Inflammatory macrophage treated with lipopolysaccharide for 1 hour (primary cell): Measurements from ENCODE around the gene SUB1.
"Not testable (repeated sequence)": the region's sequence is repeated elsewhere in the genome, so short reads cannot be mapped to it uniquely, and the experiment has no call there.

Source experiments
- DNase-seq, 2 donors: peaks; one replicate each; pipeline ENCODE4 v3.0.0-alpha.2; 2020 to 2022

The SUB1 gene

GRCh38 chr5:32566319-32567111 lies 18.8 kb upstream of the SUB1 start:
- no peak for DNase-seq

DNA sequence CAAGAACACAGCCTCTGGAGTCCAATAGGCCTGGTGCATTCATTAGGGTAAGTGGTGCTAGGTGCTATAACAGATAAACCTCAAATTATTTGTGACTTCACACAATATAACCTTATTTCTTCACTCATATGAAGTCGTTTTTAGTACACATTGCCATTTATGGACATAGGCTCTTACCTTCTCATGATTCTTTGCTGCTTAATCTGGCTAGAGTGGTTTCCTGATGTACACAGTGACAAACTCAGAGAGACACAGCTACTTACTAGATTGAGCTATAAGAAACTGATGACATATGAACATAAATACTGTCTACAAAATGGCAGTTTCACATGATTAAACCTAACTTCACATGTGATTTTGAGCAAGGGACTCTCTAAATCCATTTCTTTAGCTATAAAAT lies 14.2 kb upstream of the SUB1 start:
- DNase-seq, result no peak

GRCh38 chr5:32572778-32573480 lies 12.4 kb upstream of the SUB1 start:
- no peak for DNase-seq

DNA sequence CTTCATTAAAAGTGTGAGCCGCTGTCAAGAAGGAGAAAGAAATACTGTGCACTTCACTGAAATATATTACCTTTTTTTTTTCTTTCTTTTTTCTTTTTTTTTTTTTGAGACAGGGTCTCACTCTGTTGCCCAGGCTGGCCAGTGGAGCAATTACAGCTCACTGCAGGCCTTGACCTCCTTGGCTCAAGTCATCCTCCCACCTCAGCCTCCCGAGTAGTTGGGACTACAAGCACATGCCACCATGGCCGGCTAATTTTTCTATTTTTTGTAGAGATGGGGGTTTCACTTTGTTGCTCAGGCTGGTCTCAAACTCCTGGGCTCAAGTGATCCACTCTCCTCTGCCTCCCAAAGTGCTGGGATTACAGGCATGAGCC lies 11.9 kb upstream of the SUB1 start:
- not testable (repeated sequence) for DNase-seq

- DNase-seq, result no peak
Measured at GRCh38 chr5:32574540-32575175, 10.7 kb upstream of the SUB1 start.

DNA sequence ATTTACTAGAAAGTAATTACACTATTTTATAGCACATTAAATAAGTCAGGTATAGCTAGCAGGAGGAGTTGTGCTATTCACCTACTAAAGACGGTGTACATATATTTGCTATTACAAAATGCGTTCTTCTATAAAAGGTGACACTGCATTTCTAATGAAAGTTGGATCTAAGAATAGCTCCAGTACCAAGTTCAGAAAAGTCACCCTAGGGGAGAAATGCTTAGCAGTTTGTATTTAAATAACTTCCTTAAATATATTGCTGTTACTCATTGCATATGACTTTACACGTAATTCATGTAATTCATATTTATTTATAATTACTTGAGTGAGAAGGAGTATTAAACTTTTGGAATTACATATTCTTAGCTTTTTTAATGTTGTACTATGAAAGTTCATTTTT lies 7.0 kb upstream of the SUB1 start:
- peak; percentile 29 to 33 for DNase-seq

DNA sequence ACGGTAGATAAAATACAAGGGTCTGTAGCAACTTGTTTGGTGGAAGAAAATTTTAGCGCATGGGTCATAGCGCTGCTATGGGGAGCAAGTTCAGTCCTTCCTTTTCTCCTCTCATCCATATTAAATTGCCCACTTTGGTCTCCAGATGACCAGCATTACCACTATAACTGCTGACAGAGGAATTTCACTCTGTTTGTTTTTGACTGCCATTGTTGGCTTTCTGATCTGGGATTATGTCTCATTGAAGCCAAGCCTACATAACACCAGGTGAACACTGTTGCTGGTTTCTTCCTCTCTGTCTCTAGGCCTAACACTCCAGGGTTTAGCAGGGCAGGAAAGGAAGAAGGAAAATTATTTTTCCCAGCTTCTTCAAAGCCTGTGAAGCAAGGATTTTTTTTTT lies 6.6 kb upstream of the SUB1 start:
- no peak for DNase-seq

DNA sequence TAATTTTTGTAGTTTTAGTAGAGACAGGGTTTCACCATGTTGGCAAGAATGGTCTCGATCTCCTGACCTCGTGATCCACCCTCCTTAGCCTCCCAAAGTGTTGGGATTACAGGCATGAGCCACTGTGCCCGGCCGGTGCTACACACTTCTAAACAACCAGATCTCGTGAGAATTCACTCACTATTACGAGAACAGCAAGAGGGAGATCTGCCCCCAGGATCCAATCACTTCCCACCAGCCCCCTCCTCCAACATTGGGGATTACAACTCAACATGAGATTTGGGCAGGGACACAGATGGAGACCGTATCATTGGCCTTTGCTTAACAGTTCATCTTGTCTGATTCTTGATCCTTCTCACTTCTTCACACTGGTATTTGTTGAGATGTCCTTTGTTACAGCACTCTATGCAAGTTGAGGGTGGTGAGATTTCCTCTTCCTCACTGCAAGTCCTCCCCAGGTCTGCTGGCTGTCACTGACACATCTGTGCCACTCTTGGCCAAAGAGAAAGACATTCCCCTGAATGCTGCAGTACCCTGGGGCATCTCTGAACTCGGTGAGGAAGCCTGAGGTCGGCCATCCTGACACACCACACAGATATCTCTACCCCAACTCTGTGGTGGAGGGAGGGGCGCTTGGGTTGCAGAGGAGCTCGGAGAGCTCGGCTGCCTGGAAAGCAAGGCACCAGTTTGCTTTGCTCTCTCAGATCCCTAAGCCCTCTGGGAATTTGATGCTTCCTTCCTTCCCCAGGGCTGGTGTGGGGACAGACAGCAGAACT lies 4.2 kb upstream of the SUB1 start:
- no peak for DNase-seq

GRCh38 chr5:32583582-32584232 lies 1.6 kb upstream of the SUB1 start:
- DNase-seq, result no peak

DNA sequence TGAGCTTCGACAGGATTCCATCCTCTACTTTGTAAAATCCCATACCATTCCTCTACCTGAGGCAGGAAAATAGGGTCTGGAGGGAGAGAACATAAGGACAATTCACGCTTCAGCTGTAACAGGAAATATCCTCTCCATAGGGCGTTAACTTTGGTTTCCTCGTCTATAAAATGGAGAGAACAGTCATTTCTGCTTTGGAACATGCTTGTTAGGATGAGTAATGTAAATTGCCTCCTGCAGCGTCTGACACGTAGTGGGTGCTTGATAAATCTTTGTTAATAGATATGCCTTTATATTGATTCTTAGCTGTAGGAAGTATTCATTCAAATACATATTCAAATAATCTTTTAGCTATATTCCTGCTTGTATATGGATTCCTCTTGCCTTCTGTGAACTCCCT lies 711 bp upstream of the SUB1 start:
- DNase-seq, result no peak

DNA sequence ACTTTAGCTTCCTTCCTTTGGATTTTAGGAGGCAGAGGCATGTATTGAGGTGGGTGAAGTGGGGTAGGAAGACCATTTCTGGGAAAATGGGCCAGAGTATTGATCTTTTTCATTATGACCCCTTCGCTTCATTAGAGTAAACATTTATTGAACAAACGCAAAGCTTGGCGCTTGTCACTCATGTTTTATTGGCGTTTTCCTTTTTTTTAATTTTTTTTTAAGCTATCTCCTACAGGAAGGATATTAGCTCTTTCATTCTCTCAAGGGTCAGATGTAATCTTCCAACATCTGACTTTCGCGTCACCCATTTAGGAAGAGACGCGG lies 273 bp upstream of the SUB1 start:
- DNase-seq, result no peak

- DNase-seq, result no peak
Measured at GRCh38 chr5:32586276-32586599, 881 bp downstream of the SUB1 start.

- DNase-seq, result no peak
Measured at GRCh38 chr5:32587067-32587551, 1.8 kb downstream of the SUB1 start.

- DNase-seq, result no peak
Measured at GRCh38 chr5:32589416-32589815, 4.1 kb downstream of the SUB1 start.

GRCh38 chr5:32589942-32590869 lies 4.8 kb downstream of the SUB1 start:
- peak; percentile 36 to 90 for DNase-seq

DNA sequence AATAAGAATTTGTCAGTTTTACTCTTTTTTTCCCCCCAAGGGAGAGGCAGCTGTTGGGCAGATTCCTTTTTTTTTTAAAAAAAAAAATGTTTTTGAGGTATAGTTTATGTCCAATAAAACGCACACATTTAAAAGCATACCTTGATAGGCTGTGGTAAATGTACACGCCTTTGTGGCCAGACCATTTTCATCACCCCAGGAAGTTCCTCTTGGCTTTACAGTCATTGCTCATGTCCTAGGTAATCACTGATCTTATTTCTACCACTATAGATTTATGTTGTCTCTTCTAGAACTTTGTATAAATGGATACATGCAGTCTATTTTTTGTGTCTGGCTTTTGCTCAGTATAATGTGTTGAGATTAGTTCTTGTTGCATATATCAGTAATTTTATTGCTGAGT lies 9.8 kb downstream of the SUB1 start:
- no peak for DNase-seq

GRCh38 chr5:32597041-32597629 lies 11.8 kb downstream of the SUB1 start:
- peak; percentile 68 to 73 for DNase-seq

- DNase-seq, result no peak
Measured at GRCh38 chr5:32598260-32598937, 13.0 kb downstream of the SUB1 start.

DNA sequence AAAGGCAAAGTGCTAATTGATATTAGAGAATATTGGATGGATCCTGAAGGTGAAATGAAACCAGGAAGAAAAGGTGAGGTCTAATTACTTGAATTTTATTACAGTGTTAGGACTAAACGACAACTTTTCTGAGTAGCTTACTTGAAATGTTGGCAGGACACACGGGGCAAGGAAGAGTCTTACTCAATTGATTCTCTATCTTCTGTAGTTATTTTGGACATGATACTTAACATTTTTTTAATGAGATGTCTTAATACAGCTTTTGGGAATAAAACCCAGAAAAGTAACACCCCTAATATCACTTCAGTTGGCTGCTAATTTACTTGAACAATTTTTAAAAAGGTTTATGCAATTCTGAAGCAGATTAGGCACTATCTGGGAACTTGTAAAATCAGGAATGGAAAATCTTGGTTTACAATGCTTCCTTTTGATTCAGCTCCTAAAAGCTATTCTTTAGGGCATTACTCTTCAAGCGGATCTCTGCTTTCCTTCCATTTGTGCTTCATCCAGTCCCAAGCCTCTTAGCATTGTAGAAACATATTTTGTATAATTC lies 13.7 kb downstream of the SUB1 start:
- DNase-seq, result no peak

DNA sequence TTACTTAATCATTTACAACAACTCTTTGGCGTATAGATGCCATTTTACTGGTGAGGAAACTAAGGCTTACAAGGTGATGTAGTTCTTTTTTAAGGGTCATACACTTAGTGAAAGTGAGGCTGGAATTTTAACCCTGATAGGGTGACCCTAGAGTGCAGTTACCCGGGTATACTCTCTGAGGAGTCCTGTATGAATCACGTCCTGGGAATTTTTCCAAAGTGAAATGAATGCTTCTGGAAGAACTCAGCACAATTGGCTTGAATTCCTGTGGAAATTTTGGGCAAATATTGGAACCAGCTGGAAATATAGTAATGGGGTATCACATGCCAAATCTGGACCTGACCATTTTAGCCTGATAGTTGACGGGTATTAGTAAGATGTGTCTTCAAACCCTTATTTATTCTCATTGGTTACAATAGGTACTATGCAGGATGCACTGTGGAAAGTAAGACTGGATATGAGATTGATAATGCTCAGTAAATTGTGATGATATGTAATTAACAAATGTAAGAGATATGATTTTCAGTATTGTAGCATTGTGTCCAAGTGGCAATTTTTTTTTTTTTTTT lies 14.8 kb downstream of the SUB1 start:
- DNase-seq, result no peak
